ENCODE data around the gene ZYG11B.

DNA sequence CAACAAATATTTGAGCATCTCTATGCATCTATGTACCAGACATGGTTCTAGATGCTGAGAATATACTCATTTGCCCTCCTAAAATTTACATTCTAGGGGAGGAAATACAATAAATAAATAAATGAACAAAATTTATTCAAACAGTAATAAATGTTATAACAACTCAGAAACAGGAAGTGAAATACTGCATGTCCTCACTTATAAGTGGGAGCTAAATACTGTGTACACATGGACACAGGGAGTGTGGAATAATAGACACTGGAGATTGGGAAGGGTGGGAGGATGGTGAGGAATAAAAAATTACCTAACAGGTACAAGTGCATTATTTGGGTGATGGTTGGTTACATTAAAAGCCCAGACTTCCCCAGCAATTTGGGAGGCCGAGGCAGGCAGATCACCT lies 32.4 kb upstream of the ZYG11B start:
- TF ChIP-seq POLR2A (IDR thresholded peaks at IDR 0.05), result no peak
- TF ChIP-seq, protein P1, sequence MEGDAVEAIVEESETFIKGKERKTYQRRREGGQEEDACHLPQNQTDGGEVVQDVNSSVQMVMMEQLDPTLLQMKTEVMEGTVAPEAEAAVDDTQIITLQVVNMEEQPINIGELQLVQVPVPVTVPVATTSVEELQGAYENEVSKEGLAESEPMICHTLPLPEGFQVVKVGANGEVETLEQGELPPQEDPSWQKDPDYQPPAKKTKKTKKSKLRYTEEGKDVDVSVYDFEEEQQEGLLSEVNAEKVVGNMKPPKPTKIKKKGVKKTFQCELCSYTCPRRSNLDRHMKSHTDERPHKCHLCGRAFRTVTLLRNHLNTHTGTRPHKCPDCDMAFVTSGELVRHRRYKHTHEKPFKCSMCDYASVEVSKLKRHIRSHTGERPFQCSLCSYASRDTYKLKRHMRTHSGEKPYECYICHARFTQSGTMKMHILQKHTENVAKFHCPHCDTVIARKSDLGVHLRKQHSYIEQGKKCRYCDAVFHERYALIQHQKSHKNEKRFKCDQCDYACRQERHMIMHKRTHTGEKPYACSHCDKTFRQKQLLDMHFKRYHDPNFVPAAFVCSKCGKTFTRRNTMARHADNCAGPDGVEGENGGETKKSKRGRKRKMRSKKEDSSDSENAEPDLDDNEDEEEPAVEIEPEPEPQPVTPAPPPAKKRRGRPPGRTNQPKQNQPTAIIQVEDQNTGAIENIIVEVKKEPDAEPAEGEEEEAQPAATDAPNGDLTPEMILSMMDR (IDR thresholded peaks at IDR 0.05), result no peak
- no peak for TF ChIP-seq POLR2AphosphoS5 (IDR thresholded peaks at IDR 0.05)

Data from breast epithelium (tissue), 3 donors.